PC-3 (cell line): ENCODE data around the gene TDRD1. TPM values are rescaled to one million over a fixed set of nuclear protein-coding genes. Genes with fewer than 3 reads are reported as not detected.
A peak's percentile ranks its signal among the peaks of the same experiment; 100 is the strongest.

Experiments
- ATAC-seq: fragments of 200-7000 bp; cut with Tn5 transposase; 2 replicates; pipeline ENCODE4 v1.9.1; 2020; ENCODE audit warnings: mild to moderate bottlenecking, moderate library complexity
- BruUV-seq: library from RNA; stranded (reverse); fragments of 400-500 nt; replicated peaks from 2 replicates; lab custom pipeline; 2021; lab: Mats Ljungman, UMichigan
- CTCF ChIA-PET: fragments of 300-600 bp; sonication (Branson Sonifier 250); formaldehyde crosslinking; loops from one replicate; lab custom pipeline; 2022; ENCODE audit warnings: antibody characterized with exemption; lab: Charles Lee
- POLR2A ChIA-PET: fragments of 300-600 bp; sonication (Branson Sonifier 250); formaldehyde crosslinking; loops from one replicate; lab custom pipeline; 2022; ENCODE audit warnings: antibody characterized with exemption; ENCODE audit not compliant: unreplicated experiment; lab: Charles Lee
- DNase-seq: peaks from one replicate; pipeline ENCODE4 v3.0.0-alpha.2; 2015
- H2AFZ ChIP-seq: fragments of 300-600 bp; sonication (generic); 2 replicates; pipeline ENCODE4 v1.6.0; 2016; ENCODE audit warnings: antibody characterized with exemption, low read length
- H3F3A ChIP-seq: fragments of 300-600 bp; sonication (generic); one replicate; pipeline ENCODE4 v1.6.0; 2017; ENCODE audit warnings: antibody characterized with exemption, low read length, control low read depth, mild to moderate bottlenecking; ENCODE audit not compliant: unreplicated experiment
- H3K27ac ChIP-seq: fragments of 300-600 bp; sonication (generic); 2 replicates; pipeline ENCODE4 v1.5.1; 2016; ENCODE audit warnings: mild to moderate bottlenecking, low read length
- H3K27me3 ChIP-seq: fragments of 300-600 bp; sonication (generic); 2 replicates; pipeline ENCODE4 v1.6.1; 2016; ENCODE audit warnings: low read length, mixed read lengths
- H3K36me3 ChIP-seq: fragments of 300-600 bp; sonication (generic); 2 replicates; pipeline ENCODE4 v1.6.1; 2016; ENCODE audit warnings: low read depth, mixed run types, low read length, mixed read lengths
- H3K4me1 ChIP-seq: fragments of 300-600 bp; sonication (generic); 2 replicates; pipeline ENCODE4 v1.5.1; 2016; ENCODE audit warnings: low read length; ENCODE audit not compliant: insufficient read depth
- H3K4me2 ChIP-seq: fragments of 300-600 bp; sonication (generic); 2 replicates; pipeline ENCODE4 v1.6.0; 2016; ENCODE audit warnings: low read length
- H3K4me3 ChIP-seq: fragments of 300-600 bp; sonication (generic); 2 replicates; pipeline ENCODE4 v1.5.1; 2016; ENCODE audit warnings: mild to moderate bottlenecking, low read length, mixed read lengths
- H3K79me2 ChIP-seq: fragments of 300-600 bp; sonication (generic); 2 replicates; pipeline ENCODE4 v1.6.1; 2017; ENCODE audit warnings: low read length, mixed read lengths
- H3K9ac ChIP-seq: fragments of 300-600 bp; sonication (generic); 2 replicates; pipeline ENCODE4 v1.6.0; 2016; ENCODE audit warnings: mild to moderate bottlenecking, low read length
- H3K9me2 ChIP-seq: fragments of 300-600 bp; sonication (generic); replicated peaks from 2 replicates; pipeline ENCODE4 v1.6.1; 2016; ENCODE audit warnings: mixed run types, low read length, mixed read lengths
- H3K9me3 ChIP-seq: fragments of 300-600 bp; sonication (generic); 2 replicates; pipeline ENCODE4 v1.6.1; 2016; ENCODE audit warnings: low read length, mixed read lengths
- H4K20me1 ChIP-seq: fragments of 300-600 bp; sonication (generic); 2 replicates; pipeline ENCODE4 v1.6.1; 2016; ENCODE audit warnings: low read length, mixed read lengths
- EZH2 ChIP-seq: fragments of 300-600 bp; sonication (generic); IDR thresholded peaks from one replicate; pipeline ENCODE4 v1.6.1; 2017; ENCODE audit warnings: antibody characterized with exemption, mild to moderate bottlenecking, low read length; ENCODE audit not compliant: unreplicated experiment
- EZH2phosphoT487 ChIP-seq: fragments of 300-600 bp; sonication (generic); IDR thresholded peaks from 2 replicates; pipeline ENCODE4 v1.6.1; 2018; ENCODE audit warnings: mild to moderate bottlenecking, antibody characterized with exemption, low read length, borderline replicate concordance
- intact Hi-C: fragments of 100-400 bp; cut with micrococcal nuclease; formaldehyde crosslinking; loops from 2 replicates; pipeline ENCODE4 v1.9.0; 2023
- total RNA-seq: library from RNA; depleted of rRNA; stranded (reverse); fragments of >200 nt; gene quantifications from 2 replicates; pipeline ENCODE4 v1.2.3, GENCODE V29; 2014
- TF ChIP-seq, protein P1 (sequence below): fragments of 300-600 bp; sonication (generic); conservative IDR thresholded peaks from 2 replicates; pipeline ENCODE4 v1.5.1; 2017; ENCODE audit warnings: antibody characterized with exemption, low read depth, mild to moderate bottlenecking, low read length

TDRD1 gene
- total RNA-seq, 1 experiment from 2014 or later: not detected

DNA sequence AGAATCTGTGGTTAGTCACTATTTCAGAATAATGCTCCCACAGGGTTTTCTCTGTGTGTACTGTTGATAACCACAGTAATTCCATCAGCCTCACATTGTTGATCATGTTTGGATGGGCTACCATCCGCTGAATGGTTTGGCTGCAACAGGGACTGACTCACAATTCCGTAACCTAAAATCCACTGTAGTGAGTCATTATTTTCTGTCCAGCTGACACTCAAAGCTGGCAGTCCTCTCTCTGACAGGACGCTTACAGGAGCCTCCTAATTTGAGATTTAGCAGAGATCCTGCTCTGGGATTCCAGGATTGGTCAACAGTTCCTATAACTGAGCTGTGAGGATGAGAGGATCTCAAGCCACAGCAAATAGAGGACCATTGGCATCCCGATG is 92.6 kb downstream of the TDRD1 start:
- Histone ChIP-seq H3K9me3 (no peaks in the 10 kb centered on the region), H3K4me3 (no peak overlapping the region), H3K79me2 (no peaks in the 10 kb centered on the region), H3F3A (no peaks in the 10 kb centered on the region), H3K27me3 (no peaks in the 10 kb centered on the region), H3K36me3 (no peaks in the 10 kb centered on the region), H3K9ac (no peak overlapping the region), H2AFZ (no peak overlapping the region), H3K4me2 (peak overlapping the region; percentile 34; the same call in 1 of the 2 replicates), H4K20me1 (no peaks in the 10 kb centered on the region), H3K9me2 (no peaks in the 10 kb centered on the region), H3K4me1 (peaks cover 20% of the 10 kb centered on the region), H3K27ac (peak overlapping the region; percentile 21; the same call in 1 of the 2 replicates)
- TF ChIP-seq, protein P1, sequence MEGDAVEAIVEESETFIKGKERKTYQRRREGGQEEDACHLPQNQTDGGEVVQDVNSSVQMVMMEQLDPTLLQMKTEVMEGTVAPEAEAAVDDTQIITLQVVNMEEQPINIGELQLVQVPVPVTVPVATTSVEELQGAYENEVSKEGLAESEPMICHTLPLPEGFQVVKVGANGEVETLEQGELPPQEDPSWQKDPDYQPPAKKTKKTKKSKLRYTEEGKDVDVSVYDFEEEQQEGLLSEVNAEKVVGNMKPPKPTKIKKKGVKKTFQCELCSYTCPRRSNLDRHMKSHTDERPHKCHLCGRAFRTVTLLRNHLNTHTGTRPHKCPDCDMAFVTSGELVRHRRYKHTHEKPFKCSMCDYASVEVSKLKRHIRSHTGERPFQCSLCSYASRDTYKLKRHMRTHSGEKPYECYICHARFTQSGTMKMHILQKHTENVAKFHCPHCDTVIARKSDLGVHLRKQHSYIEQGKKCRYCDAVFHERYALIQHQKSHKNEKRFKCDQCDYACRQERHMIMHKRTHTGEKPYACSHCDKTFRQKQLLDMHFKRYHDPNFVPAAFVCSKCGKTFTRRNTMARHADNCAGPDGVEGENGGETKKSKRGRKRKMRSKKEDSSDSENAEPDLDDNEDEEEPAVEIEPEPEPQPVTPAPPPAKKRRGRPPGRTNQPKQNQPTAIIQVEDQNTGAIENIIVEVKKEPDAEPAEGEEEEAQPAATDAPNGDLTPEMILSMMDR: no peak
- TF ChIP-seq EZH2 (no peak), EZH2phosphoT487 (no peak)
- DNase-seq (peak; percentile 91), ATAC-seq (peak; percentile 96)
- intact Hi-C loops: no loop called here
- POLR2A ChIA-PET: no interaction called here
- BruUV-seq: no TSS peak
- CTCF ChIA-PET: no interaction called here

GRCh38 chr10:114272696-114273095 is 93.5 kb downstream of the TDRD1 start:
- CTCF ChIA-PET: no interaction called here
- BruUV-seq: no TSS peak
- Histone ChIP-seq H3K36me3 (no peaks in the 10 kb centered on the region), H2AFZ (no peak overlapping the region), H3K9me3 (no peaks in the 10 kb centered on the region), H3K4me3 (no peak overlapping the region), H3K79me2 (no peaks in the 10 kb centered on the region), H3K9ac (no peak overlapping the region), H3K27me3 (no peaks in the 10 kb centered on the region), H3F3A (no peaks in the 10 kb centered on the region), H3K9me2 (no peaks in the 10 kb centered on the region), H4K20me1 (no peaks in the 10 kb centered on the region), H3K27ac (no peak overlapping the region), H3K4me1 (peaks cover 19% of the 10 kb centered on the region), H3K4me2 (no peak overlapping the region)
- ATAC-seq (no peak), DNase-seq (no peak)
- intact Hi-C loops: no loop called here
- TF ChIP-seq EZH2 (no peak), EZH2phosphoT487 (no peak)
- TF ChIP-seq, protein P1: no peak
- POLR2A ChIA-PET: no interaction called here

GRCh38 chr10:114273910-114274309 is 94.8 kb downstream of the TDRD1 start:
- Histone ChIP-seq H4K20me1 (no peaks in the 10 kb centered on the region), H3K27ac (no peak overlapping the region), H3K79me2 (no peaks in the 10 kb centered on the region), H3K27me3 (no peaks in the 10 kb centered on the region), H2AFZ (no peak overlapping the region), H3K9me2 (no peaks in the 10 kb centered on the region), H3K9ac (no peak overlapping the region), H3K36me3 (no peaks in the 10 kb centered on the region), H3K4me3 (no peak overlapping the region), H3K4me2 (no peak overlapping the region), H3K4me1 (peaks cover 19% of the 10 kb centered on the region), H3F3A (no peaks in the 10 kb centered on the region), H3K9me3 (no peaks in the 10 kb centered on the region)
- BruUV-seq: no TSS peak
- ATAC-seq (no peak), DNase-seq (no peak)
- CTCF ChIA-PET: no interaction called here
- intact Hi-C loops: no loop called here
- TF ChIP-seq, protein P1: no peak
- TF ChIP-seq EZH2phosphoT487: no peak
- no peak for TF ChIP-seq EZH2
- POLR2A ChIA-PET: no interaction called here
